ENCODE data around the gene MAML2. TPM values are rescaled to one million over a fixed set of nuclear protein-coding genes. Genes with fewer than 3 reads are reported as not detected.

MAML2 gene
- total and polyA plus RNA-seq, 2 of the 8 experiments (the other 6 are each of a cell fraction or from before 2014, with no cell fraction given) = 3.8 to 6.6 TPM

- no peak for DNase-seq (ENCODE audit: low read depth in 1 of 2, low spot score in 2 of 2)
- Histone ChIP-seq H4K20me1 (replicated peaks in 1 of 2; ENCODE audit: control insufficient read depth in 1 of 2, insufficient read depth in 2 of 2, low read length in 2 of 2) (no peaks in the 10 kb centered on the region), H3K9ac (replicated peaks in 1 of 4; ENCODE audit: extremely low read depth in 1 of 4, low read depth in 3 of 4, low read length in 3 of 4) (no peak overlapping the region), H3K27me3 (replicated peaks in 1 of 4; ENCODE audit: control insufficient read depth in 3 of 4, extremely low read depth in 1 of 4, insufficient read depth in 3 of 4, low read length in 3 of 4) (no peaks in the 10 kb centered on the region), H3K23me2 (ENCODE audit: low read depth, low read length) (peaks cover 2% of the 10 kb centered on the region; the same call in 1 of the 2 replicates), H2AK5ac (ENCODE audit: low read depth, low read length) (no peak overlapping the region), H3K56ac (replicated peaks; ENCODE audit: insufficient read length, low read depth, low read length) (no peak overlapping the region), H3K14ac (ENCODE audit: insufficient read length) (no peak overlapping the region), H3K4ac (replicated peaks; ENCODE audit: insufficient read length, low read depth, low read length) (no peak overlapping the region), H3K18ac (ENCODE audit: extremely low read depth, low read length) (no peak overlapping the region), H2BK20ac (ENCODE audit: low read length) (no peak overlapping the region), H4K91ac (replicated peaks; ENCODE audit: insufficient read length, low read length) (no peak overlapping the region), H4K5ac (ENCODE audit: insufficient read length, low read depth, low read length) (no peak overlapping the region), H3K79me1 (ENCODE audit: low read depth, low read length) (no peaks in the 10 kb centered on the region; the same call in 1 of the 2 replicates), H3K4me3 (ENCODE audit: extremely low read depth in 1 of 4, insufficient read depth in 2 of 4, low read depth in 3 of 4, low read length in 4 of 4) (no peak overlapping the region), H3K4me1 (replicated peaks in 1 of 4; ENCODE audit: control insufficient read depth in 3 of 4, insufficient read depth in 4 of 4, low read length in 3 of 4) (peaks cover 0 to 11% (median 6%) of the 10 kb centered on the region in 4 experiments; a peak in 5 of 7 replicates), H2AFZ (ENCODE audit: low read length) (no peak overlapping the region), H2BK12ac (ENCODE audit: low read depth, low read length) (no peak overlapping the region), H3K36me3 (ENCODE audit: control insufficient read depth in 2 of 4, insufficient read depth in 4 of 4, low read length in 3 of 4) (no peaks in the 10 kb centered on the region), H3K23ac (ENCODE audit: insufficient read length) (no peak overlapping the region), H3K9me3 (ENCODE audit: insufficient read depth in 2 of 2, low read depth in 1 of 2, low read length in 1 of 2) (no peaks in the 10 kb centered on the region), H3K27ac (ENCODE audit: low read depth, low read length) (no peak overlapping the region), H2BK15ac (ENCODE audit: low read length) (no peak overlapping the region), H4K8ac (ENCODE audit: extremely low read depth, insufficient read depth, low read length) (no peak overlapping the region), H2BK5ac (ENCODE audit: low read depth, low read length) (no peak overlapping the region), H3K4me2 (ENCODE audit: insufficient read depth in 1 of 2, low read depth in 2 of 2, low read length in 2 of 2) (no peak overlapping the region), H2BK120ac (replicated peaks; ENCODE audit: low read depth, low read length) (no peak overlapping the region), H3K79me2 (ENCODE audit: control insufficient read depth in 1 of 2, insufficient read depth in 2 of 2, low read length in 2 of 2) (no peaks in the 10 kb centered on the region)
- 83% methylated on average over 3 of the region's 3 CpGs; no CpG with 5 or more reads in 1 of the 2 experiments for WGBS, 2 experiments (ENCODE audit: extremely low coverage in 1 of 2, insufficient coverage in 1 of 2, insufficient read length in 1 of 2, insufficient replicate concordance in 2 of 2, low coverage in 1 of 2, low lambda C conversion rate in 2 of 2, missing lambda C conversion rate in 1 of 2)
- no peak for FAIRE-seq
- ChIA-PET POLR2A (ENCODE audit: partially characterized antibody) (no interaction called here), CTCF (ENCODE audit: partially characterized antibody) (interaction anchor here (0.6 to 1.0 kb wide), 4 partner anchors 11 to 67 kb away, joined by 3 to 4 read pairs (median 3); no protein-coding TSS in a partner anchor)
- no peak for TF ChIP-seq SAP30 (IDR thresholded peaks at IDR 0.05; ENCODE audit: insufficient read depth, insufficient replicate concordance, low read length)
These were observed 173.7 kb downstream of the MAML2 start for GRCh38 chr11:96169250-96169649.
